Keratinocyte (primary cell): ENCODE data around the gene AQP2. TPM values are rescaled to one million over a fixed set of nuclear protein-coding genes. Genes with fewer than 3 reads are reported as not detected.

Source experiments
- DNase-seq: peaks from one replicate; pipeline ENCODE4 v3.0.0-alpha.2; 2011; ENCODE audit warnings: low read depth, missing footprints, low spot score
- FAIRE-seq: peaks from 2 replicates; lab custom pipeline; 2011; peaks lifted over from hg19 to GRCh38; lab: Jason Lieb, UNC
- H2AFZ ChIP-seq: 2 replicates; pipeline ENCODE4 v1.6.0; 2012; ENCODE audit warnings: low read length, control low read depth, inconsistent platforms; ENCODE audit not compliant: control insufficient read depth
- H3K27ac ChIP-seq: 2 replicates; pipeline ENCODE4 v1.5.1; 2011; ENCODE audit warnings: low read length; ENCODE audit not compliant: control insufficient read depth, insufficient read depth
- H3K27me3 ChIP-seq: 3 replicates; pipeline ENCODE4 v1.6.0; 2011; ENCODE audit warnings: low read length; ENCODE audit not compliant: control insufficient read depth, insufficient read depth; ENCODE audit errors: extremely low read depth
- H3K36me3 ChIP-seq, 2 experiments: 2 replicates in 1 of 2; 3 replicates in 1 of 2; pipeline ENCODE4 v1.5.1; 2011; ENCODE audit warnings: low read length in 2 of 2, mild to moderate bottlenecking in 1 of 2; ENCODE audit not compliant: control insufficient read depth in 2 of 2, insufficient read depth in 2 of 2; ENCODE audit errors: extremely low read depth in 1 of 2
- H3K4me1 ChIP-seq: 3 replicates; pipeline ENCODE4 v1.5.1; 2011; ENCODE audit warnings: low read length; ENCODE audit not compliant: control insufficient read depth, insufficient read depth; ENCODE audit errors: extremely low read depth
- H3K4me2 ChIP-seq: 3 replicates; pipeline ENCODE4 v1.6.0; 2011; ENCODE audit warnings: low read depth, low read length; ENCODE audit not compliant: control insufficient read depth, insufficient read depth; ENCODE audit errors: extremely low read depth
- H3K4me3 ChIP-seq, 3 experiments: fragments of 200-600 bp in 1 of 3; sonication (generic) in 1 of 3; 2 replicates in 2 of 3; 3 replicates in 1 of 3; pipeline ENCODE4 v1.5.1; 2011 to 2016; ENCODE audit warnings: low read length in 3 of 3, mild to moderate bottlenecking in 3 of 3, control low read depth in 2 of 3, inconsistent platforms in 1 of 3, low read depth in 1 of 3, mixed read lengths in 1 of 3, mixed run types in 1 of 3, moderate library complexity in 1 of 3; ENCODE audit not compliant: control insufficient read depth in 2 of 3, insufficient read depth in 2 of 3; ENCODE audit errors: extremely low read depth in 1 of 3
- H3K79me2 ChIP-seq: 2 replicates; pipeline ENCODE4 v1.6.0; 2012; ENCODE audit warnings: low read length; ENCODE audit not compliant: control insufficient read depth, insufficient read depth
- H3K9ac ChIP-seq: 3 replicates; pipeline ENCODE4 v1.6.0; 2011; ENCODE audit warnings: low read length; ENCODE audit not compliant: control insufficient read depth, insufficient read depth; ENCODE audit errors: extremely low read depth
- H3K9me1 ChIP-seq: 3 replicates; pipeline ENCODE4 v1.6.0; 2011; ENCODE audit warnings: low read length; ENCODE audit not compliant: control insufficient read depth, insufficient read depth; ENCODE audit errors: extremely low read depth
- H3K9me3 ChIP-seq: 2 replicates; pipeline ENCODE4 v1.5.1; 2012; ENCODE audit warnings: low read depth, low read length; ENCODE audit not compliant: control insufficient read depth
- H4K20me1 ChIP-seq: 3 replicates; pipeline ENCODE4 v1.6.0; 2011; ENCODE audit warnings: low read length; ENCODE audit not compliant: control insufficient read depth, insufficient read depth; ENCODE audit errors: extremely low read depth
- EZH2 ChIP-seq: IDR thresholded peaks from one replicate; pipeline ENCODE4 v1.6.1; 2012; ENCODE audit warnings: inconsistent platforms, mild to moderate bottlenecking, low read length, moderate library complexity
- dilution Hi-C: fragments of 300-500 bp; cut with MboI; formaldehyde crosslinking; loops from one replicate; pipeline ENCODE4 v1.7.0; 2020; ENCODE audit warnings: low sequenced_read_pairs; ENCODE audit not compliant: extremely low pct_ligation_motif_present
- polyA plus RNA-seq, 5 experiments: library from polyadenylated mRNA; depleted of rRNA in 3 of 5; stranded (reverse) in 3 of 5; stranded (forward) in 1 of 5; unstranded in 1 of 5; fragments of >200 nt; gene quantifications; 1 replicate in 1 of 5; 2 replicates in 3 of 5; 3 replicates in 1 of 5; pipeline versions ENCODE4 v1.2.1 to v1.2.3, GENCODE V29; 2011 to 2012; ENCODE audit warnings: missing spikeins in 2 of 5, low read depth in 1 of 5, low replicate concordance in 1 of 5
- TF ChIP-seq, protein P1 (sequence below), 3 experiments: IDR thresholded peaks in 1 of 3; conservative IDR thresholded peaks in 1 of 3; optimal IDR thresholded peaks in 1 of 3; 2 replicates in 2 of 3; 3 replicates in 1 of 3; pipeline versions ENCODE3 to v1.5.1; 2011; ENCODE audit warnings: low read length in 3 of 3, mild to moderate bottlenecking in 3 of 3, moderate library complexity in 2 of 3, control low read depth in 1 of 3, inconsistent platforms in 1 of 3; ENCODE audit not compliant: insufficient read depth in 2 of 3; ENCODE audit errors: extremely low read depth in 1 of 3

AQP2 gene
- polyA plus RNA-seq, 1 donor (not counting 4 experiments of a cell fraction or from before 2014, with no cell fraction given) = not detected

DNA sequence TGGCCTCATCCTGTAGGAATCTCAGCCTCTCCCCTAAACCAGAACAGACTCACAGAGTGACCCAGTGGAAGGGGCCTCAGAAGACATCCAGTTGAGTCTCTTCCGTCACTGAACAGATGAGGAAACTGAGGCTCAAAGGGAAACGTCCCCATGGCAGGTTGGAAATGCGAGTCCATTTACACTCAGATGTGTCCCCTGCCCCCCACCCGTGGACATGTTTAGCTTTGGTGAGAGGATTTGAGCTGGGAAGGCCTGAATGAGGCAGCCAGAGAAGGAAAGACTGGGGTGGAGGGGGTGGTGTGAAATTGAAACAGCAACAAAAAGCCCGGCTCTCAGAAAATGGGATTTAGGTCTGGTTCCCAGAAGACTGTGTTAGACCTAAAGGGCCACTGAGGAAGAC lies 48.6 kb upstream of the AQP2 start:
- no peaks in the 10 kb centered on the region for H3K36me3 ChIP-seq
- H3K79me2 ChIP-seq = no peaks in the 10 kb centered on the region
- no peaks in the 10 kb centered on the region for H3K9me1 ChIP-seq
- no peaks in the 10 kb centered on the region for H3K9me3 ChIP-seq
- no peak for DNase-seq
- dilution Hi-C loops = no loop called here
- H2AFZ ChIP-seq = no peak overlapping the region
- H3K27me3 ChIP-seq = peaks cover 63% of the 10 kb centered on the region
- no peak overlapping the region for H3K4me3 ChIP-seq
- H3K4me2 ChIP-seq = no peak overlapping the region
- no peak for TF ChIP-seq EZH2
- TF ChIP-seq, protein P1, sequence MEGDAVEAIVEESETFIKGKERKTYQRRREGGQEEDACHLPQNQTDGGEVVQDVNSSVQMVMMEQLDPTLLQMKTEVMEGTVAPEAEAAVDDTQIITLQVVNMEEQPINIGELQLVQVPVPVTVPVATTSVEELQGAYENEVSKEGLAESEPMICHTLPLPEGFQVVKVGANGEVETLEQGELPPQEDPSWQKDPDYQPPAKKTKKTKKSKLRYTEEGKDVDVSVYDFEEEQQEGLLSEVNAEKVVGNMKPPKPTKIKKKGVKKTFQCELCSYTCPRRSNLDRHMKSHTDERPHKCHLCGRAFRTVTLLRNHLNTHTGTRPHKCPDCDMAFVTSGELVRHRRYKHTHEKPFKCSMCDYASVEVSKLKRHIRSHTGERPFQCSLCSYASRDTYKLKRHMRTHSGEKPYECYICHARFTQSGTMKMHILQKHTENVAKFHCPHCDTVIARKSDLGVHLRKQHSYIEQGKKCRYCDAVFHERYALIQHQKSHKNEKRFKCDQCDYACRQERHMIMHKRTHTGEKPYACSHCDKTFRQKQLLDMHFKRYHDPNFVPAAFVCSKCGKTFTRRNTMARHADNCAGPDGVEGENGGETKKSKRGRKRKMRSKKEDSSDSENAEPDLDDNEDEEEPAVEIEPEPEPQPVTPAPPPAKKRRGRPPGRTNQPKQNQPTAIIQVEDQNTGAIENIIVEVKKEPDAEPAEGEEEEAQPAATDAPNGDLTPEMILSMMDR (optimal IDR thresholded peaks at IDR 0.05 in 1 of 3, IDR thresholded peaks at IDR 0.05 in 1 of 3, conservative IDR thresholded peaks at IDR 0.05 in 1 of 3; ENCODE audit: extremely low read depth in 1 of 3, insufficient read depth in 2 of 3, low read length in 3 of 3) = no peak
- H3K9ac ChIP-seq = no peak overlapping the region
- no peak for FAIRE-seq
- no peak overlapping the region for H3K27ac ChIP-seq
- no peaks in the 10 kb centered on the region for H4K20me1 ChIP-seq
- H3K4me1 ChIP-seq = no peaks in the 10 kb centered on the region

DNA sequence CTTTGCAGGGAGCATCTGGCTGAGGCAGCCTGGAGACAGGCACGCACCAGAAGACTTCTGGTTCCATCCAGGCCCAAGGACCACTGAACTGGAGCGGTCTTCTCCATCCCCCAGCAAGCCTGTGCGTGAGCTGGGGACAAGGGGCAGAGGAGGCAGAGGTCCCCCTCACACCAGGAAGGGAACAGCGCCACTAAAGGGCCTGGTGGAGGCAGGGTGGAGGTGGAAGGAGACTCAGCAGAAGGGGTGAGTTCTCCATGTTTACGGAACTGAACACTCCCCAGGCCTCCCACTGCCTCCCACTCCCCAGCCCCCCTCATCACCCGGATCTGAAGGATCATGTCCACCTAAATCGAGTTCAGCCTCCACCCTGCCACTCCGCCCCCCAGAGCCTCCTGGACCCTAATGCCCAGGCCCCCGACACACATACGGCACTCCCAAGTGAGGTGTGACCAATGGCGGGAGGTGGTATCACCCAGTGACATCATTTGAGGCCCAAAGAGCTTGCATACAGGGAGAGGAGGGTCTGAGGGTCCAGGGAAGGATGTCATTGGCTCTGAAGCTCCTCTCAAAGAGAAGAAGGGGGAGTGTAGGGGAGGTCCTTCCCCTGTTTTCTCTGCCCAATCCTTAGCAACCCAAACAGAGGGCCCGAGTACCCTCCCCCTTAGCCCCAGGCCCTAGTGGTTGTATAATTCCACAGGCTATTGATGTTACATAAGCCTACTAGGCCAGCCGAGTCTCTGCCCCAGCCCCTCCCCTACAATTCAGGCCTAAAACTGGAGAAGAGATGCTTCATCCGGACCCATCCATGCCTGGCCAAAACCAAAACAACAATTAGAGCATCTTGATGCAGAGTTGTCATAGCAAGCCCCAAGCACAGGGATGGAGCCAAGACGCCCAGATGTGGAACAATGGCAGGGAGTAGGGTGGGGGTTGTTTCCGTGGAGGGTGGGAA lies 47.9 kb upstream of the AQP2 start:
- FAIRE-seq = no peak
- H3K9me3 ChIP-seq = no peaks in the 10 kb centered on the region
- DNase-seq = no peak
- TF ChIP-seq EZH2 = no peak
- TF ChIP-seq, protein P1 (optimal IDR thresholded peaks at IDR 0.05 in 1 of 3, IDR thresholded peaks at IDR 0.05 in 1 of 3, conservative IDR thresholded peaks at IDR 0.05 in 1 of 3; ENCODE audit: extremely low read depth in 1 of 3, insufficient read depth in 2 of 3, low read length in 3 of 3) = no peak
- H4K20me1 ChIP-seq = no peaks in the 10 kb centered on the region
- H3K9ac ChIP-seq = no peak overlapping the region
- H3K4me1 ChIP-seq = no peaks in the 10 kb centered on the region
- H3K27ac ChIP-seq = no peak overlapping the region
- H3K79me2 ChIP-seq = no peaks in the 10 kb centered on the region
- peaks cover 57% of the 10 kb centered on the region for H3K27me3 ChIP-seq
- no peak overlapping the region for H3K4me2 ChIP-seq
- dilution Hi-C loops = no loop called here
- no peaks in the 10 kb centered on the region for H3K36me3 ChIP-seq
- no peak overlapping the region for H3K4me3 ChIP-seq
- H2AFZ ChIP-seq = no peak overlapping the region
- no peaks in the 10 kb centered on the region for H3K9me1 ChIP-seq
